Measurements from ENCODE around the gene GRHL1.
A peak's percentile ranks its signal among the peaks of the same experiment; 100 is the strongest.

The GRHL1 gene

GRCh38 chr2:10042301-10043161 lies 91.0 kb downstream of the GRHL1 start:
- H3K4ac ChIP-seq (ENCODE audit: low read depth, low read length) = no peak overlapping the region
- no peak overlapping the region for H3K18ac ChIP-seq (ENCODE audit: low read length)
- H3K14ac ChIP-seq (ENCODE audit: low read length) = peak overlapping the region; percentile 46
- H3K79me2 ChIP-seq (ENCODE audit: control insufficient read depth, insufficient read depth, low read length, poor library complexity) = peaks cover 2% of the 10 kb centered on the region
- peak overlapping the region; percentile 80 for H3K4me2 ChIP-seq (ENCODE audit: low read length)
- H4K8ac ChIP-seq (ENCODE audit: low read depth, low read length) = peak overlapping the region; percentile 51
- no peak overlapping the region for H3K23ac ChIP-seq (ENCODE audit: low read length)
- H3K4me3 ChIP-seq (ENCODE audit: low read depth, low read length) = peak overlapping the region; percentile 61
- peaks cover 12 to 19% of the 10 kb centered on the region in 2 experiments for H3K4me1 ChIP-seq (ENCODE audit: control insufficient read depth in 1 of 2, insufficient read depth in 2 of 2, low read length in 2 of 2)
- no peak overlapping the region for H2AK5ac ChIP-seq (ENCODE audit: low read length)
- H3K27ac ChIP-seq (ENCODE audit: low read depth, low read length) = peak overlapping the region; percentile 35
- peak overlapping the region; percentile 68 for H2BK12ac ChIP-seq (ENCODE audit: low read length)
- peaks cover 11% of the 10 kb centered on the region for H3K79me1 ChIP-seq (ENCODE audit: low read length)
- H2BK120ac ChIP-seq (ENCODE audit: insufficient read depth, low read length, poor library complexity) = peak overlapping the region; percentile 40
- H3K36me3 ChIP-seq (ENCODE audit: control insufficient read depth in 1 of 2, insufficient read depth in 2 of 2, low read length in 2 of 2) = peaks cover 0 to 3% of the 10 kb centered on the region in 2 experiments
- H2AFZ ChIP-seq (ENCODE audit: insufficient read depth, low read length, poor library complexity) = peak overlapping the region; percentile 23
- no peaks in the 10 kb centered on the region for H3K27me3 ChIP-seq (ENCODE audit: insufficient read depth, low read length)
- peak; percentile 58 to 71 for DNase-seq
- peak overlapping the region; percentile 52 for H4K91ac ChIP-seq (ENCODE audit: low read depth, low read length)
- H3K9me3 ChIP-seq (ENCODE audit: insufficient read depth, low read depth, low read length) = peaks cover 4% of the 10 kb centered on the region
- peak overlapping the region; percentile 56 for H4K12ac ChIP-seq (ENCODE audit: low read depth, low read length)
- H3K9ac ChIP-seq (ENCODE audit: low read length) = no peak overlapping the region
- WGBS (ENCODE audit: extremely low coverage, insufficient coverage, insufficient read length) = no CpG with 5 or more reads among the region's 54 CpGs
- H2BK5ac ChIP-seq (ENCODE audit: low read depth, low read length, poor library complexity) = peak overlapping the region; percentile 12

- peaks cover 4 to 6% of the 10 kb centered on the region in 2 experiments for H3K36me3 ChIP-seq (ENCODE audit: control insufficient read depth in 1 of 2, insufficient read depth in 2 of 2, low read length in 2 of 2)
- H3K4ac ChIP-seq (ENCODE audit: low read depth, low read length) = peak within 1 kb of the TSS; percentile 42
- H3K27me3 ChIP-seq (ENCODE audit: insufficient read depth, low read length) = no peaks in the 10 kb centered on the region
- H3K4me3 ChIP-seq (ENCODE audit: low read depth, low read length) = peak within 1 kb of the TSS; percentile 77
- peak within 1 kb of the TSS; percentile 80 for H3K4me2 ChIP-seq (ENCODE audit: low read length)
- peak within 1 kb of the TSS; percentile 61 for H2AFZ ChIP-seq (ENCODE audit: insufficient read depth, low read length, poor library complexity)
- H3K4me1 ChIP-seq (ENCODE audit: control insufficient read depth in 1 of 2, insufficient read depth in 2 of 2, low read length in 2 of 2) = peaks cover 16 to 26% of the 10 kb centered on the region in 2 experiments
- peak within 1 kb of the TSS; percentile 56 for H4K12ac ChIP-seq (ENCODE audit: low read depth, low read length)
- no CpG with 5 or more reads among the region's 104 CpGs for WGBS (ENCODE audit: extremely low coverage, insufficient coverage, insufficient read length)
- H3K18ac ChIP-seq (ENCODE audit: low read length) = peak within 1 kb of the TSS; percentile 85
- H2BK120ac ChIP-seq (ENCODE audit: insufficient read depth, low read length, poor library complexity) = peak within 1 kb of the TSS; percentile 64
- peaks cover 11% of the 10 kb centered on the region for H3K79me1 ChIP-seq (ENCODE audit: low read length)
- peak within 1 kb of the TSS; percentile 95 for H4K91ac ChIP-seq (ENCODE audit: low read depth, low read length)
- peak within 1 kb of the TSS; percentile 16 for H2AK5ac ChIP-seq (ENCODE audit: low read length)
- peak within 1 kb of the TSS; percentile 41 for H3K9ac ChIP-seq (ENCODE audit: low read length)
- H3K27ac ChIP-seq (ENCODE audit: low read depth, low read length) = peak within 1 kb of the TSS; percentile 61
- peak within 1 kb of the TSS; percentile 68 for H4K8ac ChIP-seq (ENCODE audit: low read depth, low read length)
- H2BK12ac ChIP-seq (ENCODE audit: low read length) = peak within 1 kb of the TSS; percentile 68
- peaks cover 2% of the 10 kb centered on the region for H3K79me2 ChIP-seq (ENCODE audit: control insufficient read depth, insufficient read depth, low read length, poor library complexity)
- H3K14ac ChIP-seq (ENCODE audit: low read length) = peak within 1 kb of the TSS; percentile 67
- DNase-seq = peak; percentile 85 to 92
- peak within 1 kb of the TSS; percentile 18 for H2BK5ac ChIP-seq (ENCODE audit: low read depth, low read length, poor library complexity)
- H3K23ac ChIP-seq (ENCODE audit: low read length) = no peak within 1 kb of the TSS
- H3K9me3 ChIP-seq (ENCODE audit: insufficient read depth, low read depth, low read length) = peaks cover 4% of the 10 kb centered on the region
Observed at GRCh38 chr2:10043256-10043905, 91.9 kb downstream of the GRHL1 start, which contains the start of gene KLF11. Gene KLF11 (plus strand): TSS chr2:10043550. CDS start chr2:10043717, 167 bp downstream.

GRCh38 chr2:10043906-10044601 lies 92.6 kb downstream of the GRHL1 start:
- Histone ChIP-seq H2AFZ (ENCODE audit: insufficient read depth, low read length, poor library complexity) (peak overlapping the region; percentile 3), H3K9me3 (ENCODE audit: insufficient read depth, low read depth, low read length) (peaks cover 4% of the 10 kb centered on the region), H3K79me2 (ENCODE audit: control insufficient read depth, insufficient read depth, low read length, poor library complexity) (peaks cover 2% of the 10 kb centered on the region), H3K4me2 (ENCODE audit: low read length) (peak overlapping the region; percentile 76), H3K4me1 (ENCODE audit: control insufficient read depth in 1 of 2, insufficient read depth in 2 of 2, low read length in 2 of 2) (peaks cover 18 to 28% of the 10 kb centered on the region in 2 experiments), H4K91ac (ENCODE audit: low read depth, low read length) (peak overlapping the region; percentile 95), H4K12ac (ENCODE audit: low read depth, low read length) (no peak overlapping the region), H3K4me3 (ENCODE audit: low read depth, low read length) (peak overlapping the region; percentile 77), H3K36me3 (ENCODE audit: control insufficient read depth in 1 of 2, insufficient read depth in 2 of 2, low read length in 2 of 2) (peaks cover 5 to 6% of the 10 kb centered on the region in 2 experiments), H2AK5ac (ENCODE audit: low read length) (peak overlapping the region; percentile 16), H3K18ac (ENCODE audit: low read length) (peak overlapping the region; percentile 85), H3K9ac (ENCODE audit: low read length) (no peak overlapping the region), H3K14ac (ENCODE audit: low read length) (peak overlapping the region; percentile 45), H3K27ac (ENCODE audit: low read depth, low read length) (no peak overlapping the region), H3K4ac (ENCODE audit: low read depth, low read length) (peak overlapping the region; percentile 4), H2BK12ac (ENCODE audit: low read length) (peak overlapping the region; percentile 21), H2BK5ac (ENCODE audit: low read depth, low read length, poor library complexity) (no peak overlapping the region), H2BK120ac (ENCODE audit: insufficient read depth, low read length, poor library complexity) (peak overlapping the region; percentile 21), H3K27me3 (ENCODE audit: insufficient read depth, low read length) (no peaks in the 10 kb centered on the region), H4K8ac (ENCODE audit: low read depth, low read length) (peak overlapping the region; percentile 68), H3K79me1 (ENCODE audit: low read length) (peaks cover 11% of the 10 kb centered on the region), H3K23ac (ENCODE audit: low read length) (no peak overlapping the region)
- DNase-seq = peak; percentile 94 to 98
- no CpG with 5 or more reads among the region's 90 CpGs for WGBS (ENCODE audit: extremely low coverage, insufficient coverage, insufficient read length)

All from trophoblast cell (in vitro differentiated cells and primary cell).